Bronchial epithelial cell (primary cell): ENCODE measurements around the gene KRTAP27-1. TPM values are rescaled to one million over a fixed set of nuclear protein-coding genes. Genes with fewer than 3 reads are reported as not detected.

ENCODE experiments used
- DNase-seq: peaks from one replicate; pipeline ENCODE4 v3.0.0-alpha.2; 2010; ENCODE audit warnings: low read depth
- FAIRE-seq: peaks from 2 replicates; lab custom pipeline; 2011; peaks lifted over from hg19 to GRCh38; lab: Jason Lieb, UNC
- H3K27me3 ChIP-seq: 2 replicates; pipeline ENCODE4 v1.5.1; 2011; ENCODE audit warnings: low read length; ENCODE audit not compliant: control insufficient read depth, insufficient read depth
- H3K36me3 ChIP-seq: 2 replicates; pipeline ENCODE4 v1.5.1; 2011; ENCODE audit warnings: low read length; ENCODE audit not compliant: control insufficient read depth, insufficient read depth
- H3K4me3 ChIP-seq: 2 replicates; pipeline ENCODE4 v1.5.1; 2011; ENCODE audit warnings: mild to moderate bottlenecking, low read depth, low read length, control low read depth
- CTCF ChIP-seq: IDR thresholded peaks from 2 replicates; pipeline ENCODE4 v1.5.1; 2011; ENCODE audit warnings: mild to moderate bottlenecking, moderate library complexity, low read length, control low read depth, inconsistent platforms; ENCODE audit not compliant: insufficient read depth, severe bottlenecking
- total RNA-seq: library from RNA; depleted of rRNA; stranded (reverse); fragments of >200 nt; gene quantifications from 2 replicates; pipeline ENCODE4 v1.2.1, GENCODE V29; 2014

The KRTAP27-1 gene
- total RNA-seq, 1 donor from 2014 or later, result not detected

GRCh38 chr21:30326390-30326789 is 11.1 kb downstream of the KRTAP27-1 start:
- FAIRE-seq (no peak), DNase-seq (no peak)
- Histone ChIP-seq H3K36me3 (no peaks in the 10 kb centered on the region), H3K27me3 (no peaks in the 10 kb centered on the region), H3K4me3 (no peak overlapping the region)
- no peak for TF ChIP-seq CTCF

GRCh38 chr21:30320215-30320614 is 17.3 kb downstream of the KRTAP27-1 start, which contains the start of gene KRTAP26-1:
Gene KRTAP26-1, minus strand, starts transcription at chr21:30320315. Its CDS starts 280 bp downstream, at chr21:30320035.
- no peak within 1 kb of the TSS for H3K4me3 ChIP-seq
- no peaks in the 10 kb centered on the region for H3K36me3 ChIP-seq
- H3K27me3 ChIP-seq, result no peaks in the 10 kb centered on the region
- TF ChIP-seq CTCF, result no peak
- FAIRE-seq (no peak), DNase-seq (no peak)

- H3K4me3 ChIP-seq, result no peak overlapping the region
- H3K36me3 ChIP-seq, result no peaks in the 10 kb centered on the region
- DNase-seq (no peak), FAIRE-seq (no peak)
- no peak for TF ChIP-seq CTCF
- no peaks in the 10 kb centered on the region for H3K27me3 ChIP-seq
These were observed 21.8 kb downstream of the KRTAP27-1 start for GRCh38 chr21:30315701-30316100.

- Histone ChIP-seq H3K4me3 (no peak overlapping the region), H3K27me3 (no peaks in the 10 kb centered on the region), H3K36me3 (no peaks in the 10 kb centered on the region)
- DNase-seq (no peak), FAIRE-seq (no peak)
- TF ChIP-seq CTCF, result no peak
These were observed 30.6 kb downstream of the KRTAP27-1 start for GRCh38 chr21:30306884-30307283.

GRCh38 chr21:30305136-30305535 is 32.4 kb downstream of the KRTAP27-1 start:
- TF ChIP-seq CTCF, result no peak
- DNase-seq, result no peak
- H3K27me3 ChIP-seq, result no peaks in the 10 kb centered on the region
- FAIRE-seq, result no peak
- H3K36me3 ChIP-seq, result no peaks in the 10 kb centered on the region
- H3K4me3 ChIP-seq, result no peak overlapping the region

- no peak within 1 kb of the TSS for H3K4me3 ChIP-seq
- FAIRE-seq, result no peak
These were observed 48.3 kb downstream of the KRTAP27-1 start, which contains the start of gene KRTAP25-1 for GRCh38 chr21:30289215-30289614. Gene KRTAP25-1, minus strand, starts transcription at chr21:30289514. Its CDS starts 24 bp downstream, at chr21:30289490.

More at GRCh38 chr21:30289215-30289614, 48.3 kb downstream of the KRTAP27-1 start, which contains the start of gene KRTAP25-1:
- no peak for DNase-seq
- Histone ChIP-seq H3K36me3 (no peaks in the 10 kb centered on the region), H3K27me3 (no peaks in the 10 kb centered on the region)
- no peak for TF ChIP-seq CTCF
